Thoracic aorta (tissue), 2 donors: ENCODE measurements around the gene CD55. TPM values are rescaled to one million over a fixed set of nuclear protein-coding genes. Genes with fewer than 3 reads are reported as not detected.

Source experiments
- ATAC-seq: fragments of 150-250 bp; one replicate; pipeline ENCODE4 v1.8.0; 2017; ENCODE audit warnings: low read depth; ENCODE audit not compliant: insufficient number of reproducible peaks, low FRiP score
- DNase-seq: peaks from one replicate; pipeline ENCODE4 v3.0.0-alpha.2; 2020; ENCODE audit warnings: low spot score
- H3K27ac ChIP-seq, 2 donors: fragments of 200-600 bp; sonication (generic); 1 replicate in 1 of 2; 2 replicates in 1 of 2; pipeline ENCODE4 v1.5.1; 2016; ENCODE audit warnings: mild to moderate bottlenecking in 2 of 2, moderate library complexity in 2 of 2
- H3K27me3 ChIP-seq: fragments of 200-600 bp; sonication (generic); replicated peaks from 2 replicates; pipeline ENCODE4 v1.6.0; 2016; ENCODE audit warnings: mild to moderate bottlenecking; ENCODE audit not compliant: insufficient read depth
- H3K36me3 ChIP-seq: fragments of 200-600 bp; sonication (generic); one replicate; pipeline ENCODE4 v1.5.1; 2016
- H3K4me1 ChIP-seq, 2 donors: fragments of 200-600 bp; sonication (generic); 1 replicate in 1 of 2; 2 replicates in 1 of 2; pipeline versions ENCODE4 v1.5.1 to v1.6.0; 2016; ENCODE audit warnings: low read depth in 2 of 2, mild to moderate bottlenecking in 1 of 2; ENCODE audit not compliant: control insufficient read depth in 1 of 2
- H3K4me3 ChIP-seq: fragments of 200-600 bp; sonication (generic); 2 replicates; pipeline ENCODE4 v1.5.1; 2016; ENCODE audit warnings: mild to moderate bottlenecking
- H3K9me3 ChIP-seq: fragments of 200-600 bp; sonication (generic); 2 replicates; pipeline ENCODE4 v1.5.1; 2016
- total RNA-seq, 2 donors: library from RNA; depleted of rRNA; stranded (reverse); fragments of >200 nt; gene quantifications; one replicate each; pipeline versions ENCODE4 v1.1.0 to v1.2.3, GENCODE V29; 2016
- TF ChIP-seq, protein P1 (sequence below): fragments of 200-600 bp; sonication (generic); IDR thresholded peaks from one replicate; pipeline ENCODE4 v1.5.1; 2019; ENCODE audit warnings: antibody characterized with exemption

Gene CD55
- total RNA-seq, 2 donors from 2014 or later: 72.6 to 109 TPM

DNA sequence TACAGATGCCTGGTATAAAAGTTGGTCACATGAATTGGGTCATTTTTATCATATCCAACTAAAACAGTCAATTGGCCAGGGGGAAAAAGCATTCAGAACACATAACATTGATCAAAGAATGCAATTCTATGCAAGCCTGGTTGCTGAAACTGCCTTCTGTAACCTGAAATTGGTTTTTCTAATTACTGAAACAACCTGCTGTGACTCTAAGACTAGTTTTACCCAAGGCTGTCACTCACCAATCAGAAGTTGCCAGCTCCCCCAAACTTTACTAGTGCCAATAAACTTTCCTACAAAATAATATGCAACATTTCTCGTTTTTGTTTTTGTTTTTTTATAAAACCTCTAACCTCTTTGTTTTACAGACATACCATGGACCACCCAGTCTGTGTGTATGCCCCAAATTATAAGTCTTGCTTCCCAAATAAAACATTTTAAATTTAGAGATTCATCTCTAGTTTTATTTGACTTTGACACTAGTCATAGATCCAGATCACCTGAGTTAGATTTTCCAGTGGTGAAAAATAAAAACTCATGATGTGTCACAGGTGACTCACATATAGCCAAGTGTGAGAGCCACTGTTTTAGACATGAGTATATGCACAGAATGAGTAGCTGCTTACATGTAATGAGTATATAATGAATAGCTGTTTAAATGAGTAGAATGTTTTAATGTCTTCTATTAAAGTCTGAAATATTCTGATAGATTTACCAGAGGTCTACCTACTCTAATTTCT, 68.4 kb downstream of the CD55 start:
- no peaks in the 10 kb centered on the region for H3K27me3 ChIP-seq
- DNase-seq: no peak
- H3K36me3 ChIP-seq: no peaks in the 10 kb centered on the region
- H3K4me3 ChIP-seq: no peak overlapping the region
- no peak overlapping the region for H3K27ac ChIP-seq
- TF ChIP-seq, protein P1, sequence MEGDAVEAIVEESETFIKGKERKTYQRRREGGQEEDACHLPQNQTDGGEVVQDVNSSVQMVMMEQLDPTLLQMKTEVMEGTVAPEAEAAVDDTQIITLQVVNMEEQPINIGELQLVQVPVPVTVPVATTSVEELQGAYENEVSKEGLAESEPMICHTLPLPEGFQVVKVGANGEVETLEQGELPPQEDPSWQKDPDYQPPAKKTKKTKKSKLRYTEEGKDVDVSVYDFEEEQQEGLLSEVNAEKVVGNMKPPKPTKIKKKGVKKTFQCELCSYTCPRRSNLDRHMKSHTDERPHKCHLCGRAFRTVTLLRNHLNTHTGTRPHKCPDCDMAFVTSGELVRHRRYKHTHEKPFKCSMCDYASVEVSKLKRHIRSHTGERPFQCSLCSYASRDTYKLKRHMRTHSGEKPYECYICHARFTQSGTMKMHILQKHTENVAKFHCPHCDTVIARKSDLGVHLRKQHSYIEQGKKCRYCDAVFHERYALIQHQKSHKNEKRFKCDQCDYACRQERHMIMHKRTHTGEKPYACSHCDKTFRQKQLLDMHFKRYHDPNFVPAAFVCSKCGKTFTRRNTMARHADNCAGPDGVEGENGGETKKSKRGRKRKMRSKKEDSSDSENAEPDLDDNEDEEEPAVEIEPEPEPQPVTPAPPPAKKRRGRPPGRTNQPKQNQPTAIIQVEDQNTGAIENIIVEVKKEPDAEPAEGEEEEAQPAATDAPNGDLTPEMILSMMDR: no peak
- ATAC-seq: no peak
- no peaks in the 10 kb centered on the region for H3K4me1 ChIP-seq
- H3K9me3 ChIP-seq: no peaks in the 10 kb centered on the region

DNA sequence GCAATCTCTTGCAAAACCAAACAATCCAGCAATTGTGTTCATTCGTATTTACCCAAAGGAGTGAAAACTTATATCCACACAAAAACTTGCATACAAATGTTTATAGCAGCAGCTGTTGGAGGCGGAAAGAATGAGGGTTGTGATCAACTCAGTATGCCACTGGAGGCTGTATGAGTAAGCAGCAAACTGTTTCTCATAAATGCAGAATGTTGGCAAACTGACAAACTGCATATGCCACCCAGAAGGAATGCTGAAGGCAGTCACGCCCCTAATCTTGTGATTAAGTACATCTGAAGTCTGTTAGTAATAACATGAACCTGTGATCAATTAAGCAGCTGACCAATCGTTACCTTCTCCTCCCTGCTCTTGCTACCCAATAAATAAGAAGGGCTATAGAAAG, 72.1 kb downstream of the CD55 start:
- Histone ChIP-seq H3K27ac (no peak overlapping the region), H3K9me3 (no peaks in the 10 kb centered on the region), H3K27me3 (no peaks in the 10 kb centered on the region), H3K4me1 (no peaks in the 10 kb centered on the region), H3K36me3 (no peaks in the 10 kb centered on the region), H3K4me3 (no peak overlapping the region)
- ATAC-seq: no peak
- TF ChIP-seq, protein P1: no peak
- no peak for DNase-seq

DNA sequence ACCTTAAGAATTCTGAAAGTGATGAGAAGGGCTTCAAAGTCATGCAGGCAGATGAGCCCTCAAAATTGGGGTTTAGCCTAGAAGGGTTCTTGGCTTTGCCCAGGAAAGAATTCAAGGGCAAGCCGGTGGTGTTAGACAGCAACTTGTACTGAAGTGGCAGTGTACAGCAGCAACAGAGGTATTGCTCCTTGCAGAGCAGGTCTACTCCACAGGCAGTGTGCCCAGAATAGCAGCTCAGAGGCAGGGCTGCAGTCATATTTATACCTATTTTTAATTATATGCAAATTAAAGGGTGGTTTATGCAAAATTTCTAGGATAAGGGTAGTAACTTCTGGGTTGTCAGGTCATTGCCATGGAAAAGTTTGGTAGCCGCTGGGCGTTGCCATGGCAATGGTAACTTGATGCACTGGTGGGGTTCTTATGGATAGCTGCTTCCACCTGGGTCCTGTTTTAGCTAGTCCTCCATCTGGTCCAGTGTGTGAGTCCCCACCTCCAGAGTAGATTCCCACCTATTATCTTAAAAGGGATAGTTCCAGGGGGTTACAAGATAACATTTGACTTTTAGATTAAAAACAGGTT, 74.8 kb downstream of the CD55 start:
- ATAC-seq (no peak), DNase-seq (no peak)
- Histone ChIP-seq H3K27me3 (no peaks in the 10 kb centered on the region), H3K4me1 (no peaks in the 10 kb centered on the region), H3K4me3 (no peak overlapping the region), H3K27ac (no peak overlapping the region), H3K9me3 (no peaks in the 10 kb centered on the region), H3K36me3 (no peaks in the 10 kb centered on the region)
- TF ChIP-seq, protein P1: no peak

DNA sequence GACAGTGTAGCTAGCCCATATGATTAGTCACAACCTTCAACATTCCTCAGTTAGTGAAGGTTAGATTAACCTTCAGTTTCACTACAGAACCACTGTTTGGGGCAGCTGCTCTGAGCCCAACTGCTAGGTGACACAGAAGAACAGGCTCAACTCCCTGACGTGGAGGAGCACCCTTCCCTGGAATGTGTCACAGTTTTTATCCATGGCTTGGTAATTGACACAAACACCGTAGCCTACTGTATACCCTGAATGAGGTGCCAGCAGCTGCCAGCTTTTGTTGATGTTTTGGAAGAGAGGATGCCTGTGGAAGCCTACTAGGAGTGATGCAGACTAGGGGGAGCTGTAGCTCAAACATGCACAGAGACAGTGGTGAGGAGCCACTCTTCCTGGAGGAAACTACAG, 76.0 kb downstream of the CD55 start:
- Histone ChIP-seq H3K4me3 (no peak overlapping the region), H3K36me3 (no peaks in the 10 kb centered on the region), H3K9me3 (no peaks in the 10 kb centered on the region), H3K27me3 (no peaks in the 10 kb centered on the region), H3K4me1 (no peaks in the 10 kb centered on the region), H3K27ac (no peak overlapping the region)
- DNase-seq (no peak), ATAC-seq (no peak)
- TF ChIP-seq, protein P1: no peak

DNA sequence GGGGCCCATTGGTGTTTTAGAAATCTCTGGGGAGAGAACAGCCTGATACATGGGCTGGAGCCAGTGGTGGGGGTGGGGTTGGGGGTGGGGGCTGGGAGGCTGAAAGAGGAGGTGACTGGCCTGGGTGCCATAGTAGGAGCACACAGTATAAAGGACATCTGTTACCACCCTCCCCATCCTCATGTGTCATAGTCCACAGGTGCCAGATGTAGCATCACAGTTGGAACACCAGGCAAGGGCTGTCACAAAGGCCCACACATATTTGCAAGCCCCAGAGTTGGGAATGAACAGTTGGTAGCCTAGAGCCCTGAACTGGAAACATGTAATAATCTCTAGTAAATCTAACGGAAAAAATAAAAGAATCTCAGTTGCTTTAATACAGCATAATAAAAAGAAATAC, 77.5 kb downstream of the CD55 start:
- no peak for ATAC-seq
- Histone ChIP-seq H3K4me1 (no peaks in the 10 kb centered on the region), H3K27me3 (no peaks in the 10 kb centered on the region), H3K9me3 (no peaks in the 10 kb centered on the region), H3K27ac (no peak overlapping the region), H3K4me3 (no peak overlapping the region), H3K36me3 (no peaks in the 10 kb centered on the region)
- DNase-seq: no peak
- TF ChIP-seq, protein P1: no peak
